IPS-NIHi7 (cell line): ENCODE data around the gene FBLN2.

Experiments used
- DNase-seq: peaks from one replicate; pipeline ENCODE4 v3.0.0; 2012; ENCODE audit warnings: mixed read lengths; ENCODE audit errors: extremely low spot score

FBLN2 gene

GRCh38 chr3:13645801-13646637 lies 97.1 kb downstream of the FBLN2 start:
- no peak for DNase-seq

GRCh38 chr3:13647298-13648059 lies 98.6 kb downstream of the FBLN2 start:
- no peak for DNase-seq

GRCh38 chr3:13648060-13649001 lies 99.4 kb downstream of the FBLN2 start:
- DNase-seq: peak; percentile 97

- peak; percentile 91 for DNase-seq
Measured at GRCh38 chr3:13650210-13651056, 101.5 kb downstream of the FBLN2 start.

GRCh38 chr3:13651057-13651400 lies 102.1 kb downstream of the FBLN2 start:
- no peak for DNase-seq

GRCh38 chr3:13651775-13652428 lies 103.0 kb downstream of the FBLN2 start:
- no peak for DNase-seq

GRCh38 chr3:13652728-13653127 lies 103.8 kb downstream of the FBLN2 start:
- no peak for DNase-seq

- DNase-seq: no peak
Measured at GRCh38 chr3:13653631-13654279, 104.8 kb downstream of the FBLN2 start.

- DNase-seq: no peak
Measured at GRCh38 chr3:13654330-13655060, 105.6 kb downstream of the FBLN2 start.

- DNase-seq: peak; percentile 93
Measured at GRCh38 chr3:13655061-13655913, 106.4 kb downstream of the FBLN2 start.

GRCh38 chr3:13656584-13657301 lies 107.8 kb downstream of the FBLN2 start:
- no peak for DNase-seq

GRCh38 chr3:13657660-13658435 lies 108.9 kb downstream of the FBLN2 start:
- DNase-seq: peak; percentile 91

GRCh38 chr3:13658681-13659080 lies 109.8 kb downstream of the FBLN2 start:
- no peak for DNase-seq

GRCh38 chr3:13659221-13659969 lies 110.5 kb downstream of the FBLN2 start:
- no peak for DNase-seq

GRCh38 chr3:13660042-13660874 lies 111.3 kb downstream of the FBLN2 start:
- DNase-seq: no peak
